SU-DHL-6 (cell line): ENCODE data around the gene DENND5B.

Source experiments
- H2AFZ ChIP-seq: fragments of 200-600 bp; sonication (generic); 2 replicates; pipeline ENCODE4 v1.6.1; 2014; ENCODE audit warnings: low read depth, mild to moderate bottlenecking, moderate library complexity, mixed read lengths, antibody characterized with exemption, low read length; ENCODE audit not compliant: severe bottlenecking
- H3F3A ChIP-seq: fragments of 200-600 bp; shearing (Covaris generic); 2 replicates; pipeline ENCODE4 v1.6.0; 2016; ENCODE audit warnings: antibody characterized with exemption, mild to moderate bottlenecking; ENCODE audit not compliant: insufficient read depth
- H3K27ac ChIP-seq: fragments of 200-600 bp; sonication (generic); 2 replicates; pipeline ENCODE4 v1.5.1; 2016; ENCODE audit warnings: low read depth, mild to moderate bottlenecking, low read length, moderate library complexity, mixed read lengths
- H3K27me3 ChIP-seq: fragments of 200-600 bp; sonication (generic), shearing (Covaris generic); 2 replicates; pipeline ENCODE4 v1.6.0; 2014; ENCODE audit warnings: mild to moderate bottlenecking, low read length
- H3K36me3 ChIP-seq: fragments of 200-600 bp; sonication (generic); 2 replicates; pipeline ENCODE4 v1.6.1; 2014; ENCODE audit warnings: mild to moderate bottlenecking, low read length, mixed read lengths
- H3K4me2 ChIP-seq: fragments of 300-600, 200-600 bp; shearing (Covaris generic), sonication (generic); 2 replicates; pipeline ENCODE4 v1.6.0; 2014; ENCODE audit warnings: low read length, low read depth, mild to moderate bottlenecking; ENCODE audit not compliant: poor library complexity, severe bottlenecking
- H3K4me3 ChIP-seq: fragments of 200-600 bp; sonication (generic); 2 replicates; pipeline ENCODE4 v1.5.1; 2014; ENCODE audit warnings: antibody characterized with exemption, low read length, mild to moderate bottlenecking, mixed read lengths; ENCODE audit not compliant: insufficient read depth, poor library complexity, severe bottlenecking
- H3K79me2 ChIP-seq: fragments of 200-600 bp; sonication (generic); 2 replicates; pipeline ENCODE4 v1.6.1; 2014; ENCODE audit warnings: mild to moderate bottlenecking, low read length, moderate library complexity; ENCODE audit not compliant: insufficient read depth
- H3K9ac ChIP-seq: fragments of 200-600 bp; sonication (generic); 2 replicates; pipeline ENCODE4 v1.7.0; 2014; ENCODE audit warnings: mild to moderate bottlenecking, low read length
- H3K9me2 ChIP-seq: fragments of 200-600 bp; sonication (generic); replicated peaks from 2 replicates; pipeline ENCODE4 v1.6.1; 2014; ENCODE audit warnings: low read length; ENCODE audit not compliant: insufficient read depth
- H3K9me3 ChIP-seq: fragments of 200-600 bp; sonication (generic); 2 replicates; pipeline ENCODE4 v1.6.1; 2014; ENCODE audit warnings: low read length, mixed read lengths; ENCODE audit not compliant: insufficient read depth
- H4K20me1 ChIP-seq: fragments of 200-600 bp; sonication (generic); 2 replicates; pipeline ENCODE4 v1.6.1; 2014; ENCODE audit warnings: low read depth, mild to moderate bottlenecking, antibody characterized with exemption, low read length, moderate library complexity, mixed read lengths
- EZH2phosphoT487 ChIP-seq: fragments of 200-600 bp; sonication (generic), shearing (Covaris generic); conservative IDR thresholded peaks from 2 replicates; pipeline ENCODE4 v1.6.1; 2018; ENCODE audit warnings: mild to moderate bottlenecking, antibody characterized with exemption, low read length, moderate library complexity, mixed read lengths
- TF ChIP-seq, protein P1 (sequence below): fragments of 200-600 bp; sonication (generic); IDR thresholded peaks from one replicate; pipeline ENCODE4 v1.5.1; 2017; ENCODE audit warnings: antibody characterized with exemption, mild to moderate bottlenecking, low read length, moderate library complexity; ENCODE audit not compliant: insufficient read depth, poor library complexity, severe bottlenecking

Gene DENND5B

DNA sequence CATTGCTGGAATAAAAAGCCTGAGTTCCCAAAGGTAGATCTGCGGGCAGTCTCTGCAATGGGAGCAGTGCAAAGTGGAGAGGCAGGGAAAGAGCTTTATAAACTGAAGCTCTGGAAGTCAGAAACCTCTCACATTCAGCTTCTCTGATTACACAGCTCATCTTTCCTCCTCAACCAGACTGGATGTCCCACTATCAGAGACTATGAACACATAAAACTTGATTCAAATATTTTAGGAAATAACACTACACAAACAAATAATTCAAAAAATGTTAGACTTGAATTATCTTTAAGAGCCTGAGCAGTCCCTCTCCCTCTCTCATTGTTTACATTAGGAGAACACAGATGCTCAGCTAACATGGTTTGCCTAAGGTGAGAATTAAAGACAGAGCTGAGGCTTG lies 72.9 kb downstream of the DENND5B start:
- H3K4me2 ChIP-seq, result no peak overlapping the region
- H3K9me2 ChIP-seq, result no peaks in the 10 kb centered on the region
- no peaks in the 10 kb centered on the region for H3K36me3 ChIP-seq
- H3K4me3 ChIP-seq, result no peak overlapping the region
- H3F3A ChIP-seq, result 0 out of 2 replicates have a peak, but pooled peaks cover 8% of the 10 kb centered on the region
- TF ChIP-seq, protein P1, sequence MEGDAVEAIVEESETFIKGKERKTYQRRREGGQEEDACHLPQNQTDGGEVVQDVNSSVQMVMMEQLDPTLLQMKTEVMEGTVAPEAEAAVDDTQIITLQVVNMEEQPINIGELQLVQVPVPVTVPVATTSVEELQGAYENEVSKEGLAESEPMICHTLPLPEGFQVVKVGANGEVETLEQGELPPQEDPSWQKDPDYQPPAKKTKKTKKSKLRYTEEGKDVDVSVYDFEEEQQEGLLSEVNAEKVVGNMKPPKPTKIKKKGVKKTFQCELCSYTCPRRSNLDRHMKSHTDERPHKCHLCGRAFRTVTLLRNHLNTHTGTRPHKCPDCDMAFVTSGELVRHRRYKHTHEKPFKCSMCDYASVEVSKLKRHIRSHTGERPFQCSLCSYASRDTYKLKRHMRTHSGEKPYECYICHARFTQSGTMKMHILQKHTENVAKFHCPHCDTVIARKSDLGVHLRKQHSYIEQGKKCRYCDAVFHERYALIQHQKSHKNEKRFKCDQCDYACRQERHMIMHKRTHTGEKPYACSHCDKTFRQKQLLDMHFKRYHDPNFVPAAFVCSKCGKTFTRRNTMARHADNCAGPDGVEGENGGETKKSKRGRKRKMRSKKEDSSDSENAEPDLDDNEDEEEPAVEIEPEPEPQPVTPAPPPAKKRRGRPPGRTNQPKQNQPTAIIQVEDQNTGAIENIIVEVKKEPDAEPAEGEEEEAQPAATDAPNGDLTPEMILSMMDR, result no peak
- no peak for TF ChIP-seq EZH2phosphoT487
- H3K27me3 ChIP-seq, result no peaks in the 10 kb centered on the region
- no peak overlapping the region for H2AFZ ChIP-seq
- H3K9me3 ChIP-seq, result no peaks in the 10 kb centered on the region
- peaks cover 67% of the 10 kb centered on the region for H3K79me2 ChIP-seq
- H3K9ac ChIP-seq, result no peak overlapping the region
- H3K27ac ChIP-seq, result no peak overlapping the region
- H4K20me1 ChIP-seq, result 0 out of 2 replicates have a peak, but pooled peaks cover 5% of the 10 kb centered on the region

- H3K9me3 ChIP-seq, result no peaks in the 10 kb centered on the region
- H3K27me3 ChIP-seq, result no peaks in the 10 kb centered on the region
- H3F3A ChIP-seq, result 0 out of 2 replicates have a peak, but pooled peaks cover 8% of the 10 kb centered on the region
- no peaks in the 10 kb centered on the region for H3K36me3 ChIP-seq
- TF ChIP-seq, protein P1, result no peak
- TF ChIP-seq EZH2phosphoT487, result no peak
- no peak overlapping the region for H3K4me3 ChIP-seq
- H3K9ac ChIP-seq, result no peak overlapping the region
- H3K4me2 ChIP-seq, result no peak overlapping the region
- no peak overlapping the region for H2AFZ ChIP-seq
- H3K79me2 ChIP-seq, result peaks cover 55% of the 10 kb centered on the region
- H3K9me2 ChIP-seq, result no peaks in the 10 kb centered on the region
- no peak overlapping the region for H3K27ac ChIP-seq
- H4K20me1 ChIP-seq, result 0 out of 2 replicates have a peak, but pooled peaks cover 5% of the 10 kb centered on the region
Measured at GRCh38 chr12:31516702-31517101, 74.2 kb downstream of the DENND5B start.

DNA sequence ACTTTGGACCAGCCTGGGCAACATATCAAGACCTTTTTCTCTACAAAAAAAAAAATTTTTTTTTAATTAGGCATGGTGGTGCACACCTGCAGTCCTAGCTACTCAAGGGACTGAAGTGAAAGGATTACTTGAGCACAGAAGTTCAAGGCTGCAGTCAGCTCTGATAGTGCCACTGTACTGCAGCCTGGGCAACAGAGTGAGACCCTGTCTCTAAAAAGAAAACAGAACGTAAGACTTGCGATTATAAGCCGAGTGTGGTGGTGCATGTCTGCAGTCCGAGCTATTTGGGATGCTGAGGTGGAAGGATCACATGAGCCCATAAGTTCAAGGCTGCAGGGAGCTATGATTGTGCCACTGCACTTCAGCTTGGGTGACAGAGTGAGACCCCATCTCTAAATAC lies 76.0 kb downstream of the DENND5B start:
- H3K27me3 ChIP-seq, result no peaks in the 10 kb centered on the region
- 0 out of 2 replicates have a peak, but pooled peaks cover 5% of the 10 kb centered on the region for H4K20me1 ChIP-seq
- no peaks in the 10 kb centered on the region for H3K9me3 ChIP-seq
- H3K9ac ChIP-seq, result no peak overlapping the region
- no peak overlapping the region for H3K4me3 ChIP-seq
- no peak overlapping the region for H2AFZ ChIP-seq
- H3K36me3 ChIP-seq, result no peaks in the 10 kb centered on the region
- peaks cover 43% of the 10 kb centered on the region for H3K79me2 ChIP-seq
- 0 out of 2 replicates have a peak, but pooled peaks cover 4% of the 10 kb centered on the region for H3F3A ChIP-seq
- TF ChIP-seq EZH2phosphoT487, result no peak
- TF ChIP-seq, protein P1, result no peak
- no peak overlapping the region for H3K4me2 ChIP-seq
- H3K9me2 ChIP-seq, result no peaks in the 10 kb centered on the region
- no peak overlapping the region for H3K27ac ChIP-seq
